Left hindlimb (tissue), 1 donor: ENCODE data around the gene TMEM86B.
"Not testable (repeated sequence)": the region's sequence is repeated elsewhere in the genome, so short reads cannot be mapped to it uniquely, and the experiment has no call there.

Source experiments
- DNase-seq: peaks from one replicate; pipeline ENCODE4 v3.0.0-alpha.2; 2018

Gene TMEM86B

GRCh38 chr19:55216461-55217198 lies 11.9 kb downstream of the TMEM86B start:
- DNase-seq = peak; percentile 81

GRCh38 chr19:55213547-55213946 lies 15.0 kb downstream of the TMEM86B start:
- DNase-seq = no peak

GRCh38 chr19:55212447-55212846 lies 16.1 kb downstream of the TMEM86B start:
- DNase-seq = no peak

- DNase-seq = no peak
Measured at GRCh38 chr19:55209693-55210472, 18.7 kb downstream of the TMEM86B start.

GRCh38 chr19:55208880-55209692 lies 19.5 kb downstream of the TMEM86B start, which contains the start of gene PTPRH:
Gene PTPRH, minus strand, starts transcription at chr19:55209501. Its CDS starts 68 bp downstream, at chr19:55209433.
- DNase-seq = no peak

GRCh38 chr19:55206664-55207500 lies 21.7 kb downstream of the TMEM86B start:
- DNase-seq = peak; percentile 77

- DNase-seq = not testable (repeated sequence)
Measured at GRCh38 chr19:55202199-55202598, 26.4 kb downstream of the TMEM86B start.

GRCh38 chr19:55199620-55200204 lies 28.9 kb downstream of the TMEM86B start:
- DNase-seq = no peak

- no peak for DNase-seq
Measured at GRCh38 chr19:55198651-55199050, 29.9 kb downstream of the TMEM86B start.

GRCh38 chr19:55197528-55197927 lies 31.0 kb downstream of the TMEM86B start:
- DNase-seq = no peak

GRCh38 chr19:55196803-55197202 lies 31.8 kb downstream of the TMEM86B start:
- DNase-seq = no peak

- DNase-seq = no peak
Measured at GRCh38 chr19:55193481-55193880, 35.1 kb downstream of the TMEM86B start.

GRCh38 chr19:55189403-55189835 lies 39.1 kb downstream of the TMEM86B start:
- no peak for DNase-seq

GRCh38 chr19:55188625-55189024 lies 39.9 kb downstream of the TMEM86B start:
- no peak for DNase-seq

- no peak for DNase-seq
Measured at GRCh38 chr19:55186080-55186479, 42.5 kb downstream of the TMEM86B start.

- no peak for DNase-seq
Measured at GRCh38 chr19:55181740-55182139, 46.8 kb downstream of the TMEM86B start.

GRCh38 chr19:55179606-55180484 lies 48.7 kb downstream of the TMEM86B start, which contains the start of gene SYT5:
Gene SYT5, minus strand, starts transcription at chr19:55180289. Its CDS starts 1,248 bp downstream, at chr19:55179041.
- peak; percentile 50 for DNase-seq

- peak; percentile 83 for DNase-seq
Measured at GRCh38 chr19:55178781-55179599, 49.6 kb downstream of the TMEM86B start.
